HepG2 (cell line): ENCODE measurements around the gene IRS2. TPM values are rescaled to one million over a fixed set of nuclear protein-coding genes. Genes with fewer than 3 reads are reported as not detected.
A peak's percentile ranks its signal among the peaks of the same experiment; 100 is the strongest.
"Not testable (repeated sequence)": the region's sequence is repeated elsewhere in the genome, so short reads cannot be mapped to it uniquely, and the experiment has no call there.

Source experiments
- ATAC-seq: fragments of 200-7000 bp; cut with Tn5 transposase; 3 replicates; pipeline ENCODE4 v1.9.1; 2020; ENCODE audit warnings: mild to moderate bottlenecking, moderate library complexity
- BruUV-seq: library from RNA; stranded (reverse); fragments of 400-500 nt; replicated peaks from 2 replicates; lab custom pipeline; 2021; lab: Mats Ljungman, UMichigan
- CTCF ChIA-PET: fragments of 300-600 bp; formaldehyde crosslinking; extraction: SDS; loops from one replicate; lab custom pipeline; 2021; ENCODE audit warnings: low total read pairs, inconsistent platforms, low intra/inter-chr PET ratio; lab: Yijun Ruan, JAX
- POLR2A ChIA-PET: fragments of 350-600 bp; sonication (Branson Sonifier 250); formaldehyde crosslinking; loops from one replicate; lab custom pipeline; 2020; ENCODE audit warnings: antibody characterized with exemption, inconsistent platforms; lab: Yijun Ruan, JAX
- DNase-seq: peaks from one replicate; pipeline ENCODE4 v3.0.0-alpha.2; 2015; ENCODE audit warnings: low spot score
- FAIRE-seq: peaks from 3 replicates; lab custom pipeline; 2011; peaks lifted over from hg19 to GRCh38; lab: Jason Lieb, UNC
- H2AFZ ChIP-seq: one replicate; pipeline ENCODE4 v1.6.1; 2011; ENCODE audit warnings: low read length, inconsistent platforms
- H3K27ac ChIP-seq: fragments of 300-600 bp; 3 replicates; pipeline ENCODE4 v1.8.0; 2011; ENCODE audit warnings: mixed run types, mild to moderate bottlenecking, mixed read lengths, low read length, inconsistent platforms; ENCODE audit not compliant: insufficient read depth; ENCODE audit errors: extremely low read length
- H3K27me3 ChIP-seq, 2 experiments: fragments of 200-600 bp in 1 of 2; 2 replicates in 1 of 2; 3 replicates in 1 of 2; pipeline versions ENCODE4 v1.6.0 to v1.8.0; 2011; ENCODE audit warnings: low read length in 2 of 2, mild to moderate bottlenecking in 2 of 2, moderate library complexity in 2 of 2, inconsistent platforms in 1 of 2; ENCODE audit not compliant: insufficient read depth in 2 of 2, control insufficient read depth in 1 of 2
- H3K36me3 ChIP-seq, 2 experiments: fragments of 200-600 bp in 1 of 2; replicated peaks in 1 of 2; 2 replicates in 1 of 2; 3 replicates in 1 of 2; pipeline versions ENCODE4 v1.5.1 to v1.8.0; 2011; ENCODE audit warnings: low read length in 2 of 2, inconsistent platforms in 1 of 2; ENCODE audit not compliant: insufficient read depth in 2 of 2, control insufficient read depth in 1 of 2
- H3K4me1 ChIP-seq: 2 replicates; pipeline ENCODE4 v1.5.1; 2012; ENCODE audit warnings: low read length, inconsistent platforms; ENCODE audit not compliant: insufficient read depth
- H3K4me2 ChIP-seq: 2 replicates; pipeline ENCODE4 v1.6.0; 2011; ENCODE audit warnings: low read depth, low read length, inconsistent platforms
- H3K4me3 ChIP-seq, 3 experiments: fragments of 200-600 bp in 1 of 3; sonication (generic), shearing (Covaris generic) in 1 of 3; replicated peaks in 1 of 3; 2 replicates each; pipeline ENCODE4 v1.5.1; 2011 to 2016; ENCODE audit warnings: low read length in 3 of 3, inconsistent platforms in 2 of 3, low read depth in 2 of 3, mild to moderate bottlenecking in 2 of 3, control low read depth in 1 of 3, mixed read lengths in 1 of 3; ENCODE audit not compliant: insufficient read depth in 1 of 3
- H3K79me2 ChIP-seq: one replicate; pipeline ENCODE4 v1.6.1; 2011; ENCODE audit warnings: low read length, inconsistent platforms; ENCODE audit not compliant: insufficient read depth
- H3K9ac ChIP-seq: 2 replicates; pipeline ENCODE4 v1.6.0; 2011; ENCODE audit warnings: mild to moderate bottlenecking, low read depth, low read length, inconsistent platforms; ENCODE audit not compliant: insufficient read depth
- H3K9me3 ChIP-seq: 2 replicates; pipeline ENCODE4 v1.5.1; 2012; ENCODE audit warnings: mild to moderate bottlenecking, low read length
- H4K20me1 ChIP-seq: 2 replicates; pipeline ENCODE4 v1.6.0; 2011; ENCODE audit warnings: inconsistent platforms, mild to moderate bottlenecking, low read length, moderate library complexity; ENCODE audit not compliant: insufficient read depth
- MNT ChIP-seq: fragments of 450-650 bp; IDR thresholded peaks from 2 replicates; pipeline ENCODE4 v1.6.1; 2016
- PRDM10 ChIP-seq: sonication (generic); formaldehyde crosslinking; IDR thresholded peaks from 2 replicates; pipeline ENCODE4 v1.4.0; 2020; ENCODE audit warnings: low read depth, missing genetic modification reagents
- WGBS: methylation state at CpG from one replicate; pipeline ENCODE4 v1.1.6; 2017; ENCODE audit warnings: low lambda C conversion rate; 5-methylcytosine and 5-hydroxymethylcytosine counted together
- in situ Hi-C: cut with HindIII; loops from 2 replicates; pipeline ENCODE4 v1.10.0; 2017; ENCODE audit warnings: low pct_unique_long_range_greater_than_20kb; ENCODE audit not compliant: extremely low pct_ligation_motif_present
- intact Hi-C: fragments of 100-400 bp; cut with micrococcal nuclease; formaldehyde crosslinking; loops from one replicate; pipeline ENCODE4 v1.10.0; 2022; ENCODE audit not compliant: unreplicated experiment
- polyA plus RNA-seq, 8 experiments: library from polyadenylated mRNA; depleted of rRNA in 3 of 8; stranded (reverse) in 7 of 8; unstranded in 1 of 8; fragments of >200 nt; fragmentation: Illumina TruSeq in 4 of 8; extraction: Trizol in 4 of 8; gene quantifications; 2 replicates each; pipeline versions ENCODE4 v1.2.1 to v1.2.3, GENCODE V29; 2011 to 2016; ENCODE audit warnings: low read depth in 4 of 8, missing spikeins in 1 of 8, mixed read lengths in 1 of 8; ENCODE audit not compliant: insufficient read depth in 1 of 8
- total RNA-seq, 5 experiments: library from RNA; depleted of rRNA; stranded (reverse); fragments of >200 nt; fragmentation: Illumina TruSeq; extraction: Trizol; gene quantifications; 2 replicates each; pipeline ENCODE4 v1.2.3, GENCODE V29; 2016; ENCODE audit warnings: low read depth in 1 of 5

Gene IRS2
- total and polyA plus RNA-seq, 2 of the 13 experiments (the other 11 are each of a cell fraction or from before 2014, with no cell fraction given), result 0.02 to 0.04 TPM

- Histone ChIP-seq H3K79me2 (no peaks in the 10 kb centered on the region), H3K36me3 (no peaks in the 10 kb centered on the region), H3K4me3 (no peak overlapping the region), H3K9me3 (no peaks in the 10 kb centered on the region), H2AFZ (no peak overlapping the region), H3K27me3 (peaks cover 0 to 13% of the 10 kb centered on the region in 2 experiments; a peak in 2 of 5 replicates), H3K4me1 (no peaks in the 10 kb centered on the region)
- in situ Hi-C loops, result no loop called here
- CTCF ChIA-PET, result no interaction called here
- no TSS peak for BruUV-seq
- TF ChIP-seq PRDM10 (CRISPR knock-in tag), result no peak
- peak; percentile 93 for TF ChIP-seq MNT
- TF ChIP-seq, all 625 proteins: peak for 1
- Histone ChIP-seq H3K27ac (no peak overlapping the region), H3K4me2 (no peak overlapping the region), H3K9ac (no peak overlapping the region), H4K20me1 (no peaks in the 10 kb centered on the region)
- ATAC-seq (no peak), FAIRE-seq (no peak), DNase-seq (no peak)
- POLR2A ChIA-PET, result no interaction called here
- WGBS, result 53% methylated on average over 23 of the region's 29 CpGs
- intact Hi-C loops, result no loop called here
These were observed 52.8 kb downstream of the IRS2 start for GRCh38 chr13:109733550-109733949.

DNA sequence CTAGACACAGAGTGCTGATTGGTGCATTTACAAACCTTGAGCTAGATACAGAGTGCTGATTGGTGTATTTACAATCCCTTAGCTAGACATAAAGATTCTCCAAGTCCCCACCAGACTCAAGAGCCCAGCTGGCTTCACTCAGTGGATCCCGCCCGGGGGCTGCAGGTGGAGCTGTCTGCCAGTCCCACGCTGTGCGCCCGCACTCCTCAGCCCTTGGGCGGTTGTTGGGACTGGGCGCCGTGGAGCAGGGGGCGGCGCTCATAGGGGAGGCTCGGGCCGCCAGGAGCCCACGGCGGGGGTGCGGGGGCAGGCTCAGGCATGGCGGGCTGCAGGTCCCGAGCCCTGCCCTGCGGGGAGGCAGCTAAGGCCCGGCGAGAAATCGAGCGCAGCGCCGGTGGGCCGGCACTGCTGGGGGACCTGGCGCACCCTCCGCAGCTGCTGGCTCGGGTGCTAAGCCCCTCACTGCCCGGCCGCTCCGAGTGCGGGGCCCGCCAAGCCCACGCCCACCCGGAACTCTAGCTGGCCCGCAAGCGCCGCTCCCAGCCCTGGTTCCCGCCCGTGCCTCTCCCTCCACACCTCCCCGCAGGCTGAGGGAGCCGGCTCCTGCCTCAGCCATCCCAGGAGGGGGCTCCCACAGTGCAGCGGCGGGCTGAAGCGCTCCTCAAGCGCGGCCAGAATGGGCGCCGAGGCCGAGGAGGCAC, 53.8 kb downstream of the IRS2 start:
- DNase-seq, H3K4me2 ChIP-seq, CTCF ChIA-PET, H3K9ac ChIP-seq, H4K20me1 ChIP-seq, H3K79me2 ChIP-seq, FAIRE-seq, in situ Hi-C loops, intact Hi-C loops, ATAC-seq, BruUV-seq, H3K4me1 ChIP-seq, POLR2A ChIA-PET, H2AFZ ChIP-seq, H3K9me3 ChIP-seq, H3K27ac ChIP-seq, H3K36me3 ChIP-seq, H3K4me3 ChIP-seq: not testable (repeated sequence)
- H3K27me3 ChIP-seq, result peaks cover 0 to 23% of the 10 kb centered on the region in 2 experiments; a peak in 2 of 5 replicates
- 92% methylated on average over 7 of the region's 50 CpGs for WGBS
